ENCODE measurements around the gene ADAMTS15. TPM values are rescaled to one million over a fixed set of nuclear protein-coding genes. Genes with fewer than 3 reads are reported as not detected.
A peak's percentile ranks its signal among the peaks of the same experiment; 100 is the strongest.
"Not testable (repeated sequence)": the region's sequence is repeated elsewhere in the genome, so short reads cannot be mapped to it uniquely, and the experiment has no call there.

The ADAMTS15 gene
- total RNA-seq, 1 donor from 2014 or later, result 0.02 TPM

- peak; percentile 91 for DNase-seq
- Mint-ChIP-seq H3K27me3 (peaks cover 26% of the 10 kb centered on the region), H3K36me3 (ENCODE audit: low read depth) (no peaks in the 10 kb centered on the region), H3K4me1 (peaks cover 17% of the 10 kb centered on the region), H3K9me3 (no peaks in the 10 kb centered on the region), H3K4me3 (no peak overlapping the region), H3K27ac (no peak overlapping the region)
- intact Hi-C loops (cut with micrococcal nuclease), result loop anchor here (1.0 to 5.0 kb wide), 3 partner anchors 14 to 428 kb away; partner anchors contain the start of gene ADAMTS15
Measured at GRCh38 chr11:130434521-130435223, 13.8 kb upstream of the ADAMTS15 start.

- no peaks in the 10 kb centered on the region for H3K36me3 Mint-ChIP-seq (ENCODE audit: low read depth)
- H3K4me3 Mint-ChIP-seq, result no peak overlapping the region
- H3K27me3 Mint-ChIP-seq, result peaks cover 17% of the 10 kb centered on the region
- no peak overlapping the region for H3K27ac Mint-ChIP-seq
- no peaks in the 10 kb centered on the region for H3K9me3 Mint-ChIP-seq
- no peak for DNase-seq
- peaks cover 20% of the 10 kb centered on the region for H3K4me1 Mint-ChIP-seq
- intact Hi-C loops (cut with micrococcal nuclease), result loop anchor here (2.0 to 5.0 kb wide), 2 partner anchors 13 to 197 kb away; partner anchors contain the start of gene ADAMTS15
Measured at GRCh38 chr11:130435671-130436070, 12.8 kb upstream of the ADAMTS15 start.

GRCh38 chr11:130436171-130436570 is 12.3 kb upstream of the ADAMTS15 start:
- H3K9me3 Mint-ChIP-seq, result no peaks in the 10 kb centered on the region
- H3K36me3 Mint-ChIP-seq (ENCODE audit: low read depth), result no peaks in the 10 kb centered on the region
- intact Hi-C loops (cut with micrococcal nuclease), result loop anchor here (5.0 kb wide), 1 partner anchor 196 kb away; no protein-coding TSS in a partner anchor
- H3K27ac Mint-ChIP-seq, result no peak overlapping the region
- DNase-seq, result no peak
- peaks cover 20% of the 10 kb centered on the region for H3K4me1 Mint-ChIP-seq
- peaks cover 14% of the 10 kb centered on the region for H3K27me3 Mint-ChIP-seq
- no peak overlapping the region for H3K4me3 Mint-ChIP-seq

GRCh38 chr11:130437848-130438247 is 10.6 kb upstream of the ADAMTS15 start:
- no peak overlapping the region for H3K27ac Mint-ChIP-seq
- H3K9me3 Mint-ChIP-seq, result peaks cover 5% of the 10 kb centered on the region
- peaks cover 15% of the 10 kb centered on the region for H3K27me3 Mint-ChIP-seq
- H3K4me3 Mint-ChIP-seq, result no peak overlapping the region
- peaks cover 22% of the 10 kb centered on the region for H3K4me1 Mint-ChIP-seq
- DNase-seq, result no peak
- intact Hi-C loops (cut with micrococcal nuclease), result loop anchor here (5.0 kb wide), 1 partner anchor 194 kb away; no protein-coding TSS in a partner anchor
- H3K36me3 Mint-ChIP-seq (ENCODE audit: low read depth), result no peaks in the 10 kb centered on the region

- not testable (repeated sequence) for H3K9me3 Mint-ChIP-seq; DNase-seq; H3K36me3 Mint-ChIP-seq (ENCODE audit: low read depth)
- peak overlapping the region; percentile 25 for H3K27ac Mint-ChIP-seq
- H3K4me1 Mint-ChIP-seq, result peaks cover 22% of the 10 kb centered on the region
- intact Hi-C loops (cut with micrococcal nuclease), result loop anchor here (5.0 kb wide), 1 partner anchor 194 kb away; no protein-coding TSS in a partner anchor
- H3K27me3 Mint-ChIP-seq, result peaks cover 13% of the 10 kb centered on the region
- peak overlapping the region; percentile 43 for H3K4me3 Mint-ChIP-seq
Measured at GRCh38 chr11:130438401-130439159, 9.9 kb upstream of the ADAMTS15 start.

GRCh38 chr11:130439160-130439519 is 9.3 kb upstream of the ADAMTS15 start:
- Mint-ChIP-seq H3K9me3 (peaks cover 5% of the 10 kb centered on the region), H3K36me3 (ENCODE audit: low read depth) (no peaks in the 10 kb centered on the region), H3K4me3 (peak overlapping the region; percentile 43), H3K27me3 (peaks cover 13% of the 10 kb centered on the region), H3K4me1 (peaks cover 22% of the 10 kb centered on the region), H3K27ac (peak overlapping the region; percentile 25)
- intact Hi-C loops (cut with micrococcal nuclease), result loop anchor here (5.0 kb wide), 1 partner anchor 193 kb away; no protein-coding TSS in a partner anchor
- DNase-seq, result peak; percentile 79

GRCh38 chr11:130439876-130440275 is 8.6 kb upstream of the ADAMTS15 start:
- no peak for DNase-seq
- H3K4me3 Mint-ChIP-seq, result no peak overlapping the region
- H3K9me3 Mint-ChIP-seq, result peaks cover 5% of the 10 kb centered on the region
- no peak overlapping the region for H3K27ac Mint-ChIP-seq
- H3K36me3 Mint-ChIP-seq (ENCODE audit: low read depth), result no peaks in the 10 kb centered on the region
- H3K27me3 Mint-ChIP-seq, result peaks cover 19% of the 10 kb centered on the region
- peaks cover 22% of the 10 kb centered on the region for H3K4me1 Mint-ChIP-seq
- intact Hi-C loops (cut with micrococcal nuclease), result loop anchor here (5.0 kb wide), 1 partner anchor 192 kb away; no protein-coding TSS in a partner anchor

- intact Hi-C loops (cut with micrococcal nuclease), result no loop called here
- no peak for DNase-seq
- Mint-ChIP-seq H3K36me3 (ENCODE audit: low read depth) (no peaks in the 10 kb centered on the region), H3K27ac (no peak overlapping the region), H3K4me3 (no peak overlapping the region), H3K4me1 (peaks cover 21% of the 10 kb centered on the region), H3K27me3 (peaks cover 23% of the 10 kb centered on the region), H3K9me3 (peaks cover 5% of the 10 kb centered on the region)
Measured at GRCh38 chr11:130441719-130442118, 6.7 kb upstream of the ADAMTS15 start.

- Mint-ChIP-seq H3K27ac (no peak overlapping the region), H3K36me3 (ENCODE audit: low read depth) (no peaks in the 10 kb centered on the region), H3K4me1 (peaks cover 20% of the 10 kb centered on the region), H3K4me3 (no peak overlapping the region), H3K27me3 (peaks cover 27% of the 10 kb centered on the region), H3K9me3 (peaks cover 5% of the 10 kb centered on the region)
- DNase-seq, result no peak
- intact Hi-C loops (cut with micrococcal nuclease), result no loop called here
Measured at GRCh38 chr11:130442737-130443136, 5.7 kb upstream of the ADAMTS15 start.

GRCh38 chr11:130445788-130446187 is 2.7 kb upstream of the ADAMTS15 start:
- no peaks in the 10 kb centered on the region for H3K36me3 Mint-ChIP-seq (ENCODE audit: low read depth)
- no peak overlapping the region for H3K27ac Mint-ChIP-seq
- H3K4me3 Mint-ChIP-seq, result no peak overlapping the region
- no peak for DNase-seq
- peaks cover 5% of the 10 kb centered on the region for H3K9me3 Mint-ChIP-seq
- H3K27me3 Mint-ChIP-seq, result peaks cover 49% of the 10 kb centered on the region
- intact Hi-C loops (cut with micrococcal nuclease), result no loop called here
- peaks cover 8% of the 10 kb centered on the region for H3K4me1 Mint-ChIP-seq

GRCh38 chr11:130448039-130448415 is 418 bp upstream of the ADAMTS15 start:
- intact Hi-C loops (cut with micrococcal nuclease), result loop anchor here (2.0 kb wide), 1 partner anchor 13 kb away; no protein-coding TSS in a partner anchor

GRCh38 chr11:130449310-130449990 is 1.0 kb downstream of the ADAMTS15 start:
- H3K4me1 Mint-ChIP-seq, result peaks cover 6% of the 10 kb centered on the region
- H3K27ac Mint-ChIP-seq, result no peak overlapping the region
- H3K9me3 Mint-ChIP-seq, result no peaks in the 10 kb centered on the region
- H3K4me3 Mint-ChIP-seq, result peak overlapping the region; percentile 67
- H3K36me3 Mint-ChIP-seq (ENCODE audit: low read depth), result no peaks in the 10 kb centered on the region
- DNase-seq, result no peak
- intact Hi-C loops (cut with micrococcal nuclease), result loop anchor here (2.0 kb wide), 1 partner anchor 15 kb away; no protein-coding TSS in a partner anchor
- peaks cover 62% of the 10 kb centered on the region for H3K27me3 Mint-ChIP-seq

More at GRCh38 chr11:130448039-130448415, 418 bp upstream of the ADAMTS15 start:
- peaks cover 57% of the 10 kb centered on the region for H3K27me3 Mint-ChIP-seq
- H3K4me1 Mint-ChIP-seq, result peaks cover 6% of the 10 kb centered on the region
- no peaks in the 10 kb centered on the region for H3K9me3 Mint-ChIP-seq
- no peak for DNase-seq
- peak overlapping the region; percentile 67 for H3K4me3 Mint-ChIP-seq
- no peak overlapping the region for H3K27ac Mint-ChIP-seq
- H3K36me3 Mint-ChIP-seq (ENCODE audit: low read depth), result no peaks in the 10 kb centered on the region

GRCh38 chr11:130449996-130450769 is 1.7 kb downstream of the ADAMTS15 start:
- intact Hi-C loops (cut with micrococcal nuclease), result loop anchor here (2.0 kb wide), 1 partner anchor 15 kb away; no protein-coding TSS in a partner anchor
- H3K27me3 Mint-ChIP-seq, result peaks cover 60% of the 10 kb centered on the region
- no peak for DNase-seq
- no peaks in the 10 kb centered on the region for H3K9me3 Mint-ChIP-seq
- peak overlapping the region; percentile 66 for H3K4me3 Mint-ChIP-seq
- H3K4me1 Mint-ChIP-seq, result peaks cover 6% of the 10 kb centered on the region
- H3K36me3 Mint-ChIP-seq (ENCODE audit: low read depth), result no peaks in the 10 kb centered on the region
- H3K27ac Mint-ChIP-seq, result no peak overlapping the region

All from activated CD4-positive, alpha-beta T cell treated with anti-CD3 and anti-CD28 coated beads, Interleukin-2, amount 10 ng/mL, durations not matched to agents 24 days and 14 days (primary cell).